HG03103 (cell line): Measurements from ENCODE around the gene MRPS14.
"Not testable (repeated sequence)": the region's sequence is repeated elsewhere in the genome, so short reads cannot be mapped to it uniquely, and the experiment has no call there.

Experiments used
- ATAC-seq: cut with Tn5 transposase; IDR thresholded peaks from one replicate; pipeline ENCODE4 v1.9.1; 2021; ENCODE audit warnings: low read depth; ENCODE audit not compliant: unreplicated experiment

MRPS14 gene

DNA sequence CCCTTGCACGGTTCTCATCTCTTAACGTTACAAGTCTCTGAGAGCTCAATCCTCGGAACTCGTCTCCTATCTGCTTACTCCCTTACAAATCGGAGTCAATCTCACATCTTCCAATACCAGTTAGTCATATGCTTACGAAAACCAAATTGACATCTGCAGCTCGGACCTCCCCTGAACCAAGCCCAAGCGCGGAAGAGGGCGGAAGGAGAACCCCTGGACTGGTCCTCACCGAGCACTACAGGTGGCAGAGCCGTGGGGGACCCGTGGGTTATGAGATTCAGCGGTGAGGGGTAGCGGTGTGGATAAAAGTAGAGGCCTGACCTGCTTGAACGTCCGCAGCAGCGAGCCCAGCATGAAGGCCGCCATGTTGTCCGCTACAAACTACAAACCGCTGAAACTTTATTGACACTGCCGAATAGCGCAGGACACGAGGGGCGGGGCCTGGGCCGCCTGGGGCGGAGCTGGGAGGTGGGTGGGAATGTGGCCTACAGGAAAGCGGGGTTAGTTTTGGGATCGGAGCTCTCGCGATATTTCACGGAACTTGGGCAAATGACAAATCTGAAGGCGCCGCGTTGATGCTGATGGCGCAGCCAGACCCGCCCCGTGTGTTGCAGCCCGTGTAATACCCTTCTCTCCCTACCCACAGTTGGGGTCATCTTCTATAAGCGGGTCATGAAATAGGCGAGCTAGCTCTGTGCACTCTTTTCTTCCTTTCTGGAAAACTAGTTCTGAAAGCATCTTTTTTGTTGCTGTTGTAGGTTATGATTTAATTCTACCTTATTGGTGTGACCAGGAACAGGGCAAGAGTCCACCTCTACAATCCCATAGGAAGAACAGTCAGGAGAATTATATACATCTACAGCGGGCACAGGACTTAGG, at the start of gene MRPS14:
TSS of gene MRPS14 (minus strand) at position 383 of the 879 bp plus-strand sequence. CDS start at position 366, 17 bp downstream.
- ATAC-seq, result peak; percentile 94

DNA sequence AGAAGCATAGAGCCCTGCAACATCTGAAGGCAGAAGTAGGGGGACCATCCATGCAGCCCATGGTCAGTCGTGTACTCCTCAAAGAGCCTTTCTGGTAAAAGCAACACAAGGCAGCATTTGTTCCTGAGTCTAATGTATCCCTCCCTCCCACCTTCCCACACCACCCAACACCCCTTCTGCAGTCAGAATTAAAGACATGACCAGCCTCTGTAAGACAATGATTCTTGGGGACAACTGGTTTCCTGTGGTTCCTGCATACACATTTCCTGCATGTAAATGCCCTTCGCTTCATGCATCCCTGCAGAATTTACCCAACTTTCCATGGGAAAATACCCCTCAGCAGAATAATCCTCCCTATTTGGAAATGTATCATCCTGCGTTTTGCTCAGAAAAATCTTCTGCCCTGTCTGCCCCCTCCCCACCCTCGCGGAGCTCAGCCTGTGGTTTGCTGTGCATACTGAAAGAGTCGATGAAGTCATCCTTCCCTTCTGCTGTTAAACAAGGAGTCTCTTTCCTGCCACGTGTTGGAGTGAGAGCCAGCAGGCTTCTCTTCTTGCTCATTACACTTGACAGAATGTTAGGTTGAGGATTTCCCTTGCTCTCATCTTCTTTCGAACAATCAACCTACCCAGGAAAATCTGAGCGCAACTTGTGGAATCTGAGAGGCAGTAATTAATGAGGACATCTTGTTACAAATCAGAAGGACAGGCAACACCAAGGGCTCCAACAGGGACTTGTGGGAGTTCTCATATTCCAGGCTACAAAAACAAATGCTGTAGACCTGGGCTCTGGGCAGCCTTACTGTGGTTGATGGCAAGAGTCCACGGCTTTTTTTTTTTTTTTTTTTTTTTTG, 49.1 kb upstream of the MRPS14 start:
- ATAC-seq, result no peak

DNA sequence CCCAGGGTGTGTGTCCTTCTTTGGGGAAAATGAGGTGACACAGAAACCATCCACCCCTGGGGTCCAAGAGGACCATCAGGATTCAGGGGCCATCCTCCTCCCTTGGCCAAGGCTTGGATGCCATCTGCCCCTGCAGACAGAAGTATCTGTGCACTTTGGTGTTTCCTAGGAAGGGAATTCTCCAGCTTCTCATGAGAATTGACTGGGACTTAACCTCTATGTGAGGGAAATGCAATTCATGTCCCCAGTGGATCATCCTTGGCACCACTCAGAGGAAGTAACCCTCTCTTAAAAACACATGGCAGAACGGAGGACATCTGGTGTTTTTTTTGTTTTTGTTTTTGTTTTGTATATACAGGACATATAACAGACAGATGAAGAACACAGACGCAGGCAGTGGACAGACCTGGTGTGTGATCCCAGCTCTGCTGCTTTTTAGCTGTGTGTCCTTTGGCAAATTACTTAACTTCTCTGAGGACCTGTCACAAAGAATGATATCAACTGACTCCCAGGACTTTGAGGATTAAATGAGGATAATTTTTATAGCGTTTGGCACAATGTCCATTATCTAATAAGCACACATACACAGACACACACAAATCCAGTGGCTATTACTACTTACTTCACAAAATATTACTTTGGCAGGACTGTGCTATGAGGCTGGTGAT, 48.2 kb upstream of the MRPS14 start:
- ATAC-seq, result no peak

DNA sequence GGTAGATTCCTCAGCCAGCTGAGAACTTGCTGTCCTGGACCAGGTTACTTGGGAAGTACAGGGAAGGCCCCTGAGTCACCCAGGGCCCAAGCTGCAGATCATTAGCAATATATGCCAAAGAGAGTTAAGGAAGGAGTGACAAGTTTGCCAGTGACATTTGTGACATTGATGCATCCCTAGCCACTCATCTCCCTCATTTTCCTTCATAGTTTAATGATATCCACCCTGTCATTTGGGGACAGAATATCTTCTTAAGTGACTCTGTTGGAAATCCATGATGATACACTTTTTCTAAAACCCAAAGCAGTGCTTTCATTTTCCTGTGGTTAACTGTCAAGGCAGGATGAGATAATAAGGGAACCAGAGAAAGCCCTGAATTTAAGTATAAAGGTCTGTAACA, 47.6 kb upstream of the MRPS14 start:
- ATAC-seq, result no peak

DNA sequence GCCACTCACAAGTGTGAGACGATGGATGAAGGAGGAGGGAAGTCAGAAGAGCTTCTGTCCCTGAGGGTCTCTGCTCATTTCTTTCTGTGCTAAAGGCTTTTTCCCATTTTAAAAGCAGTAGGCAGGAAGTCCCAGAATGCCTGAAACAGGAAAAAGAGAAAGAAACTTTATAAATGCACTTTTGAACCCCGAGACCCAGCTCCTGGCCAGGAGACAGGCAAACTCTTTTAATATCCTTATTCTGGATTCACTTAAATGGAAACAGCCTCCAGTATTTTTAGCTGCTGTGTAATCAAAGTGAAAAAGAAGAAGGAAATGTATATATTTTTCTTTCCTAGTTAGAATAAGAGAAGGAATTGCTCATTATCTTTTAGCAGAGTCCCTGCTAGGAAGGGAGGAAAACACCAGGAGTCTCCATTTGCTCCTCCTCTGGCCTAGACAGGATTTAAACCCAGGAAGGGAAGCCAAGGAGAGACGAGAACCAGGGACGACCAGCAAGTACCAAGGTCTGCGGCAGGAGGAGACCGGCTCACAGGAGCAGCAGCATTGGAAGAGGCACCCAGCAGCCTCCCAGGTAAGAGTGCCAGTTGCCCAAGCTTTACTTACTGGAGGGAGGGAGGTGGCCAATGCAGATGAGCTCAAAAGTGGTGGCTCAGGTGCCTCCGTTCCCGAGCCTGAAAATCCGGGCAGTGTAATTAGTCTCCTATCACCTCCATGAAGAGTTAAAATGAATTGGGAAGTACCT, 44.3 kb upstream of the MRPS14 start, which contains the start of gene TNN:
TSS of gene TNN (plus strand) at position 472 of the 745 bp plus-strand sequence. CDS start 9,586 bp downstream, outside the sequence.
- no peak for ATAC-seq

DNA sequence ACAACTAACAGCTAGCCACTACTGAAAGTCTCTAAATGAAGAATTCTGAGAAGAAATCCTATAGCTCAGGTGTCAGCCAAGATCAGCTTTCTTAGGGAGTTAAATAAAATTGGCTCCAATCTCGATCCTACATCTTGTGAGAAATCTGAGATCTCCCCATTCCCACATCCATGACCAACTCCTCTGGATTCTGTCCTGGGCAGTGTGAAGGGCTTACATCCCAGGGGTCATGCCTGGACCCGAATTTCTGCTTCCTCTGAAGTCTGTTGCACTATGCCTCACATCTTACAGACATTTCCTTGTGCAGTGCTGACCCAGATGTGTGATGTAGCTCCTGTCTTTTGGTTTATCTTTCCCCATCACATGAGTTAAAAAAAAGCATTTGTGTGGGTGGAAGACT, 39.6 kb upstream of the MRPS14 start:
- no peak for ATAC-seq

DNA sequence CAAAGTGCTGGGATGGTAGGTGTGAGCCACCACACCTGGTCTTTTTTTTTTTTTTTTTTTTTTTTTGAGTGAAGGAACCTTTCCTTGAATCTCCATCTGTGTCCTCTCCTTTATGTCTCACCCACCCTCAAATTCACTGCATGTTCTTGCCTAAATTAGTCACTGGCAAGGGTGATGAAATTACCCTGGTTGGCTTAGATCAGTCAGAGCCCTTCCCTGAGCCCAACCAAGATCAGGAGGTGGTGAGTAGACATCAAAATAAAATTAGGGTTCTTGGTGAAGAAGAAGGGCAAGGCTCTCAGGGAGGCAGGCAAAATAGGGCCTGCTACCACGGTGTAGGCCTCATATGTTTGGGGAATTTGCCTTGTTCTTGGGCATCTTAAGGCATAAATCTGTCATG, 39.1 kb upstream of the MRPS14 start:
- no peak for ATAC-seq

DNA sequence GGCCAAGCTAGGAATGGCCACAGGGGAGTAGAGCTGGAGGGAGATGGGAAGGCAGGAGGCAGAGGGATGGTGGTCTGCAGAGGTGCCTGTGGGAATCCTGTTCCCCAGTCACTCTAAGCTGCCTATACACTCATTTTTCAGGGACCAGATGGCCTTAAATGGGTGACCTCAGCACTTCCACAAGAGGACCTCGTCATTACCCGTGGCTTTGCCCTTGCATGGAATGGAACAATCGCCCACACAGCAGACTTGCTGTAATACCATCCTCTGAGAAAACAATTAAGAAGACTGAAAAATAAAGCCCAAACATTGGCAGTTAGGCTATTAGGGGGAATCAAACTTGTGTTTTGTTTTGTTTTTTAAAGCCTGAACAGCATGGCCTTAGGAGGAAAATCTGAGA, 31.5 kb upstream of the MRPS14 start:
- no peak for ATAC-seq

DNA sequence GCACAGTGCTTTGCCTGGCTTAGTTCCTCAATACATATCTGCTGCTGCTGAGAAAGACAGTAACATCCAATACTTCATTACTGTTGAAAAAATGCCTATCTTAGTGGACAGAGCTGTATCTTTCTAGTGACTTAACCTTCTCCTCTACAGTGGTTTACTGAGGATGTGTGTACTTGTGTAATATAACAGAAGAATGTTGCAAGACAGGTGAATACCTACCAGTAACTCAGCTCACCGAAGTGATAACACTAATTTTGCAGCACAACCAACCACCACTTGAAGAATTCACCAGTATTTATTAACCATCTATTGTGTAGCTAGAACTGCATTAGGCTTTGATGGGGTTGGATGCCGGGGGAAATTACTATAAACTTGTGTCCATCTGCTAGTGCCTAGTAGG, 27.8 kb upstream of the MRPS14 start:
- ATAC-seq, result no peak

DNA sequence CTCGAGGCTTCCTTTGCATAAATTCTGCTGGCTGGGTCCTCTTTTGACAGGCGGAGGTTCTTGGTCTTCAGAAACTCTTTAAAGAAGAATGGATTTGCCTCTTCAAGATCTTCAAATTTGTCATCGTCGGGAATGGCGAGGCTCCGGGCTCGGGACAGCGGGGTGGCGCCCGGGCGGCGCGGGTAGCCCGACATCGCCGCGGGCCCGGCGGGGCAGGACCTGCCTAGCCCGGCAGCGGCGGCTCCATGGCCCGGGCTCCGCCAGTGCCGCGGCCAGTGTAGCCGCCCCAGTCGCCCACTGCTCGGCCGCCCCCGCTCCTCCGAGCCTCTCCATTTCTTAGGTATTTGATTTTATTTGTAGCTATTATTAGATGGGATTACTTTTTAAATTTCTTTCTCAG, 22.3 kb upstream of the MRPS14 start:
- no peak for ATAC-seq

DNA sequence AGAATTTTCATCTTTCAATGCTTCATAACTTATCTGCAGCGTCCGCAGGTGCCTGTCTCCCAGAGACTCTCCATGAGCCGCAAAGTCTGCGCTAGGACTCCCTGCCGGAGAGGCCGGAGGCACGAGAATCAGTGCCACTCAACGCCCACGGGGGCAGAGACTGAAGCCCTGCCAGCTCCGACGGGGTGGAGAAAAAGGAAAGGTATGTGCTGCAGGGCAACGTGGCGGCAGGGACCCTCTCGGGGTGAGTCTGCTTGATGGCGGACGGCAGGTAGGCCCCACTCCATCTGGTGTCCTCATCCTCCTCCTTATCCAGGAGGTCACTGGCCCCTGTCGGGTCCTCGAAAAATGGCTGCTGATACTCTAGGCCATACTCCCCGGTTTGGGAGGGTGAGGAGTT, 21.9 kb upstream of the MRPS14 start:
- no peak for ATAC-seq

DNA sequence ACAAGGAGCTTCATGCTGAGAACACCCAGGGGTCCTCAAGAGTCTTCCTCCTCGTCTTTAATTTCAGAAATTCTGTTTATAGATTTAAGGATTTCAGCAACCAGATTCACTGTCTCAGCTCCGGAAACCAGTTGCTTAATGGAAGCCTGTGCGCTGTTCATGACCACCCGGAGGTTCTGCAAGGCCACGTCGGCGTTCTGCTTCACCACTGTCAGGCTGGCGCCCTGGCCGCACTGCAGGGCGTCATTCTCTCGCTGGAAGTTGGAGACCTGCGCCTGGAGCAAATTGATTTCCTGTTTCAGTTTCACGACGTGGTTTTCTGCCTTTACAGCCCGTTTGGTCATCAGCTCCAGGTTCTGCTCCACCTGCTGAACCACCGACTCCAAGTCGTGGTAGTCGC, 21.4 kb upstream of the MRPS14 start:
- ATAC-seq, result not testable (repeated sequence)

DNA sequence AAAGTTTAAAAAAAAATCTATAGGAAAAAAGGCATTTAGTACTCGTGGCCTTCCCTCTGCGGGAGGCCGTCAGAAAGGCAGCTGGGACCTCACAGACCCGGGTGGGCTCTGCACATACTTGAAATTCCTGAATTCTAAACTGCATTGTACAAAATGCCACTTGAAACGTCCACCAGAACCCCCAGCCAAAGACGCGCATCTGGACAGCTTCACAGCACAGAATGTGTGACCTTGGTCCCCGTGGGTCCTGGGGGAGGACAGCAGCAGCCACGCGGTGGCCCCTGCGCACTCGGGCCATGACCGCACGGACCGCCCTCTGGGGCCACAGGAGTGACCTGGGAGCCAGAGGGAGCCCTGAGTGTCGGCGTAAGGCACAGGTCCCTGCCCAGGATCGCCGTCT, 20.6 kb upstream of the MRPS14 start:
- ATAC-seq, result no peak

DNA sequence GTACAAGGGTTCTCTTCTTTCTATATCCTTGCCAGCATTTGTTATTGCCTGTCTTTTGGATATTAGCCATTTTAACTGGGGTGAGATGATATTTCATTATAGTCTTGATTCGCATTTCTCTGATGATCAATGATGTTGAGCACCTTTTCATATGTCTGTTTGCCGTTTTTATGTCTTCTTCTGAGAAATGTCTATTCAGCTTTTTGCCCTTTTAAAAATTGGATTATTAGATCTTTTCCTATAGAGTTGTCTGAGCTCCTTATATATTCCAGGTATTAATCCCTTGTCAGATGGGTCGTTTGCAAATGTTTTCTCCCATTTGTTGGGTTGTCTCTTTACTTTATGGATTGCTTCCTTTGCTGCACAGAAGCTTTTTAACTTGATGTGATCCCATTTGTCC, 19.4 kb upstream of the MRPS14 start:
- ATAC-seq, result no peak

DNA sequence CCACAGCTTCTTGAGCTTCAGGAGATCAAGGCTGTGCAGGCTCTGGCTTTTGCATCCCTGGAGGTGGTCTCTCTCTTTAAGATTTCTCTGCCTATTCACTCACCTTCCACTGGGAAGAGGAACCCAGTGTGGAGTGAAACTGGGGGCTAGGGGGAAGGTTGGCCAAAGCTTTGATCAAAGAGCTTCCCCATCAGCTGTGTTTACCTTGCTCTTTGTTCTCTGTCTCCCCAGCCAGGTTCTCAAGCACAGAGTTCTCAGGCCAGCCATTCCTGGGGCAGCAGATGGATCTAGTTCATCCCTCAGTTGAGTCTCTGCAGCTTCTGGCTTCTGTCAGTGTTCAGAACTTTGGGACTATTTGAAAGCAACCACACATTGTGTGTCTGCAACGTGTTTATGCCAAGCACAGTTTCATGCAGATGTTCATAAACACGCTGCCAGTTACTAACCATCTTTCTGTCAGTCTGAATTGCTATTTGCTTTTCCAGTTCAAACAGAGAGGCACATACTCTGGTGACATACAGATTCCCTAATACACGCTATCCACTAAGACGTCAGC, 17.2 kb upstream of the MRPS14 start:
- no peak for ATAC-seq

DNA sequence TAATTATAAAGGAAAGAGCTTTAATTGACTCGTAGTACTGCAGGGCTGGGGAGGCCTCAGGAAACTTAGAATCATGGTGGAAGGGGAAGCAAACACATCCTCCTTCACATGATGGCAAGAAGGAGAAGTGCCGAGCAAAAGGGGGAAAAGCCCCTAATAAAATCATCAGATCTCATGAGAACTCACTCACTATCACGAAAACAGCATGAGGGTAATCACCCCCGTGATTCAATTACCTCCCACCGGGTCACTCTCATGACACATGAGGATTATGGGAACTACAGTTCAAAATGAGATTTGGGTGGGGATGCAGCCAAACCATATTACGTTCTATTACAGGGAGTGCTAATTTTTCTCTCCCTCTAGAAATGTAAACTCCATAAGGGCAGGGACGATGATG, 14.2 kb upstream of the MRPS14 start:
- ATAC-seq, result no peak

DNA sequence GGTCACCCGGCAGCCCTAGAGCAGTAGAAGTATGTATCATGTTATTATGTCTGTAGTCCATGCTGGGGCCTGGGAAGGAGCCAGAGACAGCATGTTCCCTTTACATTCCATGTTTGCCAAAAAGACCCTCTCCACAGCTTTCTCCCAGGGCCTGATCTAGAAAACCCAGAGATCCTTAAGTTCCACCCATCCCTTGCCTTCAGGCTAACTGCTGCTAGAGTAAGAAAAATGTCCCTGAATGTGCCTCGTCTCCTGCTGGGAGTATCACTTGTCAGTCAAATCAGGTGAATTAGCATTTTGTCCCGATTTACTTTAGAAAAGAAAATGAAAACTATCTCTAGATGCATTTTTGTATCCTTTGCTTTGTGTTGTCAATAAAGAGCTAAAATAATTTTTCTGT, 13.3 kb upstream of the MRPS14 start:
- ATAC-seq, result no peak

DNA sequence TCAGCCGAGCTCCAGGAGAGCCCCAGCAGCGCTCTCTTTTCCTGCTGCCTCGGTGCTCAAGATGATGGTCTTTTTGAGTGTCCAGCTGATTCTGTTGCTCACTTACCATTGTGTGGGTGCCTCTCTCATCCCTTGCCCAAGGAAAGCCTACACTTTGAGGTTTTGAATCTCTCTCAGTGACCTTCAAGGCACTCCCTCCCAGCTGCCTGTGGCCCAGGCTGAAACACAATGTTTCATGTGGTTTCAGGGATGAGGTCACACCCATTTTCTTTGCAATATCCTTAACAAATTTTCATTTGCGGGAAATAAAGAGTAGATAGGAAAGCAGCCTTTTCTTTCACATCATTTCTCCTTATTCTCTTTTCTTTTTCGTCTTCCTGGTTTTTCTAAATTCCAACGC, 12.6 kb upstream of the MRPS14 start:
- no peak for ATAC-seq

DNA sequence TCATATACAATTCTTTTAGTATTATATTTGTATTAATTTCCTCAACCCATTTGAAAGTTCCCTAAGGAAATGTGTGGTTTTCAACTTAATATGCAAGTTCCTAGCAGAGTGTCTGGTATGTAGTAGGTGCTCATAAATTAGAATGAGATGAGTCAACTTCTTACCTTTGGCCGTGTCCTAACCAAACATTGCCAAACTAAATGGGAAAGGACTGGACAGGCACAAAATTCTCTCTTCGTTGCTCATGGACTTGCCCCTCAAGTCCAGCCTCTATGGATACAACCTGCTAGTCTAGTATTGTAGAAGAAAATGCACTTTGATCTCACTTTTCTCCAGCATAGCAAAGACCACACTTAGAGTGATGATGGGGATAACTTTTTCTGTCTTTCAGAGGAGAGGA, 11.6 kb upstream of the MRPS14 start:
- no peak for ATAC-seq

DNA sequence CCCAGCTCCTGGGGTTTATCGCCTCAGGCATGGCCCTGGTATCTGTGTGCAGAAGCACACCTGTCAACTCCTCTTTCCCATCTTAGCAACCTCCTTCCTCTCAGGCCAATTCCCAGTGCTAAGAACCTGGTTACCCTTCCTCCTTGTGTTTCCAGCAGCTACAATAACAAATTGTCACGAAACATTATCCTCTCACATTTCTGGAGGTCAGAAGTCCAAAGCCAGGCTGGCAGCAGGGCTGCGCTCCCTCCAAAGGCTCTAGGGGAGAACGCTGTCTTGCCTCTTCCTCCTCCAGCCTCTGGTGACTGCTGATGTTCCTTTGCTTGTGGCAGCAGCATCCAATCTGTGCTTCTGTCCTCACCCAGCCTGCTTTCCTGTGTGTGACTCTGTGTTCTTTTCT, 10.7 kb upstream of the MRPS14 start:
- ATAC-seq, result no peak
